NCI-H1092 treated with DMSO at 0.1 percent for 48 hours (cell line): Measurements from ENCODE around the gene CHMP1B.
"Not testable (repeated sequence)": the region's sequence is repeated elsewhere in the genome, so short reads cannot be mapped to it uniquely, and the experiment has no call there.

Experiments used
- DNase-seq: peaks from one replicate; lab custom pipeline; 2025; lab: John Stamatoyannopoulos, UW

CHMP1B gene

GRCh38 chr18:11871501-11871900 lies 20.3 kb downstream of the CHMP1B start:
- DNase-seq, result no peak

- peak; percentile 23 for DNase-seq
These were observed 21.4 kb downstream of the CHMP1B start for GRCh38 chr18:11872479-11873136.

GRCh38 chr18:11873670-11874340 lies 22.6 kb downstream of the CHMP1B start:
- no peak for DNase-seq

GRCh38 chr18:11874676-11875075 lies 23.5 kb downstream of the CHMP1B start:
- DNase-seq, result no peak

GRCh38 chr18:11877497-11878135 lies 26.4 kb downstream of the CHMP1B start:
- no peak for DNase-seq

GRCh38 chr18:11880586-11881304 lies 29.5 kb downstream of the CHMP1B start:
- DNase-seq, result no peak

GRCh38 chr18:11882636-11883035 lies 31.4 kb downstream of the CHMP1B start:
- DNase-seq, result no peak

- DNase-seq, result no peak
These were observed 31.9 kb downstream of the CHMP1B start for GRCh38 chr18:11883153-11883552.

GRCh38 chr18:11884396-11885030 lies 33.3 kb downstream of the CHMP1B start:
- DNase-seq, result no peak

- DNase-seq, result no peak
These were observed 34.2 kb downstream of the CHMP1B start for GRCh38 chr18:11885278-11885947.

- DNase-seq, result no peak
These were observed 35.4 kb downstream of the CHMP1B start for GRCh38 chr18:11886577-11887110.

- no peak for DNase-seq
These were observed 36.3 kb downstream of the CHMP1B start for GRCh38 chr18:11887328-11888128.

GRCh38 chr18:11888726-11889125 lies 37.5 kb downstream of the CHMP1B start:
- DNase-seq, result no peak

- DNase-seq, result no peak
These were observed 38.1 kb downstream of the CHMP1B start for GRCh38 chr18:11889284-11889683.

GRCh38 chr18:11891737-11892136 lies 40.5 kb downstream of the CHMP1B start:
- DNase-seq, result no peak

GRCh38 chr18:11892438-11892837 lies 41.2 kb downstream of the CHMP1B start:
- not testable (repeated sequence) for DNase-seq

- no peak for DNase-seq
These were observed 46.6 kb downstream of the CHMP1B start for GRCh38 chr18:11897781-11898180.

- no peak for DNase-seq
These were observed 47.9 kb downstream of the CHMP1B start for GRCh38 chr18:11899063-11899462.

GRCh38 chr18:11901826-11902438 lies 50.7 kb downstream of the CHMP1B start:
- DNase-seq, result no peak
